Heart left ventricle (tissue), 16 donors: ENCODE measurements around the gene PCYOX1L. TPM values are rescaled to one million over a fixed set of nuclear protein-coding genes. Genes with fewer than 3 reads are reported as not detected.
A peak's percentile ranks its signal among the peaks of the same experiment; 100 is the strongest.

Experiments used
- ATAC-seq, 4 donors: fragments of 200-7000 bp; cut with Tn5 transposase; one replicate each; pipeline ENCODE4 v1.9.1; 2020 to 2022; ENCODE audit warnings: moderate library complexity in 4 of 4, mild to moderate bottlenecking in 3 of 4, moderate number of reproducible peaks in 1 of 4
- DNase-seq, 5 donors: peaks; one replicate each; pipeline ENCODE4 v3.0.0-alpha.2; 2020
- H3K27ac ChIP-seq, 12 donors: fragments of 200-600 bp; sonication (generic) in 4 of 12; one replicate each; pipeline versions ENCODE4 v1.5.0 to v1.8.0; 2016 to 2022; ENCODE audit warnings: mild to moderate bottlenecking in 2 of 12
- H3K27me3 ChIP-seq, 9 donors: fragments of 200-600 bp; sonication (generic) in 2 of 9; one replicate each; pipeline versions ENCODE4 v1.5.1 to v1.8.0; 2016 to 2022; ENCODE audit warnings: mild to moderate bottlenecking in 3 of 9
- H3K36me3 ChIP-seq, 9 donors: fragments of 200-600 bp; sonication (generic) in 2 of 9; one replicate each; pipeline versions ENCODE4 v1.5.0 to v1.8.0; 2018 to 2022; ENCODE audit warnings: mild to moderate bottlenecking in 2 of 9
- H3K4me1 ChIP-seq, 12 donors: fragments of 200-600 bp; sonication (generic) in 4 of 12; one replicate each; pipeline versions ENCODE4 v1.5.0 to v1.8.0; 2016 to 2022; ENCODE audit warnings: mild to moderate bottlenecking in 3 of 12
- H3K4me3 ChIP-seq, 12 donors: fragments of 200-600 bp; sonication (generic) in 4 of 12; one replicate each; pipeline versions ENCODE4 v1.5.0 to v1.8.0; 2017 to 2022; ENCODE audit warnings: mild to moderate bottlenecking in 9 of 12, moderate library complexity in 4 of 12
- H3K9me3 ChIP-seq, 12 donors: fragments of 200-600 bp; sonication (generic) in 4 of 12; one replicate each; pipeline versions ENCODE4 v1.5.0 to v1.8.0; 2016 to 2022; ENCODE audit warnings: mild to moderate bottlenecking in 1 of 12
- CTCF ChIP-seq, 12 donors: fragments of 200-600 bp; sonication (generic) in 4 of 12; IDR thresholded peaks; one replicate each; pipeline versions ENCODE4 v1.5.0 to v1.8.0; 2018 to 2022; ENCODE audit warnings: antibody characterized with exemption in 12 of 12, mild to moderate bottlenecking in 5 of 12
- POLR2A ChIP-seq, 2 donors: fragments of 450-650 bp; IDR thresholded peaks; one replicate each; pipeline ENCODE4 v1.6.1; 2017; ENCODE audit warnings: antibody characterized with exemption in 2 of 2, mild to moderate bottlenecking in 2 of 2, moderate library complexity in 2 of 2
- WGBS, 4 donors: extraction: QIAGEN DNeasy Blood & Tissue Kit in 2 of 4; methylation state at CpG; one replicate each; pipeline versions ENCODE4 v1.1.5 to v1.1.7; 2013 to 2018; 5-methylcytosine and 5-hydroxymethylcytosine counted together
- intact Hi-C, 10 donors: fragments of 100-400 bp; cut with DNase I; formaldehyde crosslinking; loops; one replicate each; pipeline versions ENCODE4 v1.11.1 to v1.14.2; 2022
- polyA plus RNA-seq, 2 donors: library from polyadenylated mRNA; stranded (reverse); fragments of 200-250 nt; gene quantifications; one replicate each; pipeline ENCODE4 v1.2.3, GENCODE V29; 2013
- total RNA-seq, 9 donors: library from RNA; depleted of rRNA in 2 of 9; stranded (reverse); fragments of >200 nt in 2 of 9; fragmentation: NEBNext Ultra II Directional in 3 of 9; extraction: Animal tissue kit (Norgen Biotek cat#: 25700) in 3 of 9; gene quantifications; one replicate each; pipeline versions ENCODE4 v1.1.0 to v1.2.4, GENCODE V29; 2016 to 2023
- donor health status: ischemic (EF 13 %, LVEDD 7.1; RV severe dilation, severe dysfunction).
- donor health status: healthy with polysubstance abuse.
- donor health status: DM: no; HTN: yes; CAD: no.
- donor health status: DM: no; HTN: no; CAD: no.
- donor health status: ischemic (EF 25% LVEDD 6.9; RV normal size, moderate dysfunction).
- donor health status: ischemic (EF 25% LVEDD 5.7; RV mildly dilated, moderate dysfunction).
- donor health status: healthy.
- donor health status: DM: yes; HTN: yes; CAD: no.
- donor health status: ischemic (EF 35%, LVEDD 5.7; RV mildly dilated, moderate dysfunction).
- donor health status: nonischemic (EF 11% LVEDD 7.7; RV severe dilation, severe dysfunction).
- donor health status: DM: yes; HTN: yes; CAD: no.
- donor health status: PGD.
- donor health status: ischemic (EF 29% LVEDD 5.4; RV normal size, mild dysfunction).
- donor health status: nonischemic (EF 23%, LVEDD 6.1; RV moderate dilation, normal function).

PCYOX1L gene
- total and polyA plus RNA-seq, 11 donors = 2.3 to 6.8 (median 3.7) TPM

- TF ChIP-seq CTCF (IDR thresholded peaks at IDR 0.05) (no peak), POLR2A (IDR thresholded peaks at IDR 0.05) (no peak)
- Histone ChIP-seq H3K4me3 (no peak overlapping the region), H3K4me1 (peaks cover 2 to 99% (median 82%) of the 10 kb centered on the region in 12 donors), H3K27me3 (no peaks in the 10 kb centered on the region), H3K9me3 (no peaks in the 10 kb centered on the region), H3K36me3 (peaks cover 0 to 30% (median 5%) of the 10 kb centered on the region in 9 donors), H3K27ac (peak overlapping the region; percentile 58 to 98 (median 92))
- WGBS, 4 donors = 55 to 57% (median 55%) methylated on average over 6 of the region's 6 CpGs
- intact Hi-C loops = no loop called here
- DNase-seq = no peak
- ATAC-seq = no peak
These were observed 61.2 kb downstream of the PCYOX1L start for GRCh38 chr5:149418910-149419531.

Other genes starting within 250 kb of the PCYOX1L start
- 100 to 1,000 TPM in 4 of 9 donors, 10 to 100 TPM in 5; 70.0 to 175 (median 97.8) TPM for gene ABLIM3, start 216.6 kb upstream of the PCYOX1L start, total RNA-seq
- 100 to 1,000 TPM in 1 of 2 donors, 10 to 100 TPM in 1; 43.2 to 103 TPM for gene ABLIM3, start 216.6 kb upstream of the PCYOX1L start, polyA plus RNA-seq
- gene AFAP1L1, start 86.2 kb upstream of the PCYOX1L start, total RNA-seq = 10 to 100 TPM; 30.4 to 57.7 (median 45.0) TPM
- 10 to 100 TPM; 32.2 to 49.5 TPM for gene AFAP1L1, start 86.2 kb upstream of the PCYOX1L start, polyA plus RNA-seq
- gene GRPEL2, start 12.5 kb upstream of the PCYOX1L start, total RNA-seq = 10 to 100 TPM in 5 of 9 donors, 1 to 10 TPM in 4; 6.7 to 14.0 (median 10.2) TPM
- 1 to 10 TPM; 5.1 to 6.8 TPM for gene GRPEL2, start 12.5 kb upstream of the PCYOX1L start, polyA plus RNA-seq
- gene IL17B, start 21.2 kb downstream of the PCYOX1L start, total RNA-seq = under 1 TPM in 2 of 9 donors, not detected in 7; 0.35 to 0.42 TPM
- under 1 TPM in 1 of 2 donors, not detected in 1; 0.33 TPM for gene IL17B, start 21.2 kb downstream of the PCYOX1L start, polyA plus RNA-seq
- 100 to 1,000 TPM; 156 to 242 (median 210) TPM for gene CSNK1A1, start 193.4 kb downstream of the PCYOX1L start, total RNA-seq
- gene CSNK1A1, start 193.4 kb downstream of the PCYOX1L start, polyA plus RNA-seq = 100 to 1,000 TPM in 1 of 2 donors, 10 to 100 TPM in 1; 42.5 to 172 TPM
- 10 to 100 TPM; 16.0 to 28.5 (median 18.2) TPM for gene ARHGEF37, start 223.5 kb downstream of the PCYOX1L start, total RNA-seq
- 1 to 10 TPM; 8.1 to 9.3 TPM for gene ARHGEF37, start 223.5 kb downstream of the PCYOX1L start, polyA plus RNA-seq